HepG2 (cell line): Measurements from ENCODE around the gene NLRC5. TPM values are rescaled to one million over a fixed set of nuclear protein-coding genes. Genes with fewer than 3 reads are reported as not detected.
A peak's percentile ranks its signal among the peaks of the same experiment; 100 is the strongest.

Experiments used
- CREB1 ChIP-seq, 2 experiments: fragments of 450-650 bp in 1 of 2; IDR thresholded peaks; 2 replicates each; pipeline ENCODE4 v1.6.1; 2016 to 2017; ENCODE audit warnings: control low read depth in 1 of 2, mild to moderate bottlenecking in 1 of 2, missing compliant biosample characterization in 1 of 2, missing genetic modification characterization in 1 of 2
- EP300 ChIP-seq, 3 experiments: sonication (generic) in 1 of 3; formaldehyde crosslinking in 1 of 3; IDR thresholded peaks; 2 replicates each; pipeline versions ENCODE4 v1.5.1 to v1.6.1; 2011 to 2020; ENCODE audit warnings: low read depth in 2 of 3, low read length in 2 of 3, borderline replicate concordance in 1 of 3, improper control_type of control experiment in 1 of 3, mild to moderate bottlenecking in 1 of 3, missing genetic modification reagents in 1 of 3, moderate library complexity in 1 of 3
- GPBP1L1 ChIP-seq: sonication (generic); formaldehyde crosslinking; IDR thresholded peaks from 2 replicates; pipeline ENCODE4 v1.5.0; 2020; ENCODE audit warnings: mild to moderate bottlenecking, missing genetic modification reagents
- JUNB ChIP-seq: sonication (generic); formaldehyde crosslinking; IDR thresholded peaks from 2 replicates; pipeline ENCODE4 v1.8.0; 2022; ENCODE audit warnings: missing genetic modification reagents, mild to moderate bottlenecking, borderline replicate concordance
- NRL ChIP-seq: sonication (generic); formaldehyde crosslinking; IDR thresholded peaks from 2 replicates; pipeline ENCODE4 v1.5.0; 2020; ENCODE audit warnings: missing genetic modification reagents, mild to moderate bottlenecking, moderate library complexity, borderline replicate concordance
- PRDM15 ChIP-seq: sonication (generic); formaldehyde crosslinking; IDR thresholded peaks from 2 replicates; pipeline ENCODE4 v1.4.0; 2020; ENCODE audit warnings: missing genetic modification reagents
- RXRA ChIP-seq: sonication (generic); formaldehyde crosslinking; IDR thresholded peaks from 2 replicates; pipeline ENCODE4 v1.5.1; 2020; ENCODE audit warnings: missing genetic modification reagents
- SRSF9 ChIP-seq: fragments of 200-400 bp; formaldehyde crosslinking; IDR thresholded peaks from 2 replicates; pipeline ENCODE4 v1.6.1; 2018; ENCODE audit warnings: borderline replicate concordance, mild to moderate bottlenecking, low read depth, low read length; ENCODE audit not compliant: insufficient read depth, poor library complexity, severe bottlenecking
- ZBTB8A ChIP-seq: sonication (generic); formaldehyde crosslinking; IDR thresholded peaks from 2 replicates; pipeline ENCODE4 v1.4.0; 2020; ENCODE audit warnings: mild to moderate bottlenecking, low read depth, missing genetic modification reagents, borderline replicate concordance
- ZFP90 ChIP-seq: sonication (generic); formaldehyde crosslinking; IDR thresholded peaks from 2 replicates; pipeline ENCODE4 v1.8.0; 2022; ENCODE audit warnings: missing genetic modification reagents, mild to moderate bottlenecking, inconsistent platforms, borderline replicate concordance
- ZNF335 ChIP-seq: sonication (generic); formaldehyde crosslinking; IDR thresholded peaks from 2 replicates; pipeline ENCODE4 v1.4.0; 2020; ENCODE audit warnings: missing genetic modification reagents
- ZNF354B ChIP-seq: sonication (generic); formaldehyde crosslinking; IDR thresholded peaks from 2 replicates; pipeline ENCODE4 v1.8.0; 2022; ENCODE audit warnings: mild to moderate bottlenecking, missing genetic modification reagents
- ZNF549 ChIP-seq: sonication (generic); formaldehyde crosslinking; IDR thresholded peaks from 2 replicates; pipeline ENCODE4 v1.5.0; 2020; ENCODE audit warnings: missing genetic modification reagents
- ZNF556 ChIP-seq: sonication (generic); formaldehyde crosslinking; IDR thresholded peaks from 2 replicates; pipeline ENCODE4 v1.4.0; 2020; ENCODE audit warnings: mild to moderate bottlenecking, missing genetic modification reagents, borderline replicate concordance
- ZNF615 ChIP-seq: sonication (generic); formaldehyde crosslinking; IDR thresholded peaks from 2 replicates; pipeline ENCODE4 v1.5.0; 2020; ENCODE audit warnings: mild to moderate bottlenecking, missing genetic modification reagents, borderline replicate concordance
- ZNF644 ChIP-seq: IDR thresholded peaks from 2 replicates; pipeline ENCODE4 v1.6.1; 2016; ENCODE audit warnings: low read depth
- polyA plus RNA-seq, 8 experiments: library from polyadenylated mRNA; depleted of rRNA in 3 of 8; stranded (reverse) in 7 of 8; unstranded in 1 of 8; fragments of >200 nt; fragmentation: Illumina TruSeq in 4 of 8; extraction: Trizol in 4 of 8; gene quantifications; 2 replicates each; pipeline versions ENCODE4 v1.2.1 to v1.2.3, GENCODE V29; 2011 to 2016; ENCODE audit warnings: low read depth in 4 of 8, missing spikeins in 1 of 8, mixed read lengths in 1 of 8; ENCODE audit not compliant: insufficient read depth in 1 of 8
- total RNA-seq, 5 experiments: library from RNA; depleted of rRNA; stranded (reverse); fragments of >200 nt; fragmentation: Illumina TruSeq; extraction: Trizol; gene quantifications; 2 replicates each; pipeline ENCODE4 v1.2.3, GENCODE V29; 2016; ENCODE audit warnings: low read depth in 1 of 5
- TF ChIP-seq, protein P1 (sequence below): sonication (generic); formaldehyde crosslinking; IDR thresholded peaks from 2 replicates; pipeline ENCODE4 v1.5.0; 2020; ENCODE audit warnings: missing genetic modification reagents
- TF ChIP-seq, protein P2 (sequence below): sonication (generic); formaldehyde crosslinking; IDR thresholded peaks from 2 replicates; pipeline ENCODE4 v1.4.0; 2020; ENCODE audit warnings: missing genetic modification reagents
- TF ChIP-seq, protein P3 (sequence below): sonication (generic); formaldehyde crosslinking; IDR thresholded peaks from 2 replicates; pipeline ENCODE4 v1.4.0; 2020; ENCODE audit warnings: mild to moderate bottlenecking, missing genetic modification reagents
- TF ChIP-seq, protein P4 (sequence below): fragments of 450-650 bp; IDR thresholded peaks from 2 replicates; pipeline ENCODE4 v1.6.1; 2016

The NLRC5 gene
- total and polyA plus RNA-seq, 2 of the 13 experiments (the other 11 are each of a cell fraction or from before 2014, with no cell fraction given): 6.3 to 12.7 TPM

DNA sequence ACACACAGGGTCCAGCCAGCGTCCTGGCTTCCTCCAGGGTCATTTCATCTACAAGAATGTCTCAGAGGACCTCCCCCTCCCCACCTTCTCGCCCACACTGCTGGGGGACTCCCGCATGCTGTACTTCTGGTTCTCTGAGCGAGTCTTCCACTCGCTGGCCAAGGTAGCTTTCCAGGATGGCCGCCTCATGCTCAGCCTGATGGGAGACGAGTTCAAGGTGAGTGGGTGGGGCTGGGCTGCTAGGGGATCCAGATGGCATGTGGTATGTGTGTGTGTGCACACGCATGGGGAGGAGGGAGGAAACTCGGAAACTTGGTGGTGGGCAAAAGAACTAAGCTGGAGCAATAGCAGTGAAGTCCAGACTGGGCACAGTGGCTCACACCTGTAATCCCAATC is 16.1 kb upstream of the NLRC5 start (continued):
- no peak for TF ChIP-seq PRDM15 (CRISPR knock-in tag)
- no peak for TF ChIP-seq ZFP90
- no peak for TF ChIP-seq EP300 (IDR thresholded peaks at IDR 0.05; ENCODE audit: low read depth in 2 of 2, low read length in 2 of 2)
- TF ChIP-seq EP300 (CRISPR knock-in tag; IDR thresholded peaks at IDR 0.05; ENCODE audit: borderline replicate concordance): 0 out of 2 replicates have a peak, but pooled peaks have one; percentile 11
- TF ChIP-seq, protein P1, sequence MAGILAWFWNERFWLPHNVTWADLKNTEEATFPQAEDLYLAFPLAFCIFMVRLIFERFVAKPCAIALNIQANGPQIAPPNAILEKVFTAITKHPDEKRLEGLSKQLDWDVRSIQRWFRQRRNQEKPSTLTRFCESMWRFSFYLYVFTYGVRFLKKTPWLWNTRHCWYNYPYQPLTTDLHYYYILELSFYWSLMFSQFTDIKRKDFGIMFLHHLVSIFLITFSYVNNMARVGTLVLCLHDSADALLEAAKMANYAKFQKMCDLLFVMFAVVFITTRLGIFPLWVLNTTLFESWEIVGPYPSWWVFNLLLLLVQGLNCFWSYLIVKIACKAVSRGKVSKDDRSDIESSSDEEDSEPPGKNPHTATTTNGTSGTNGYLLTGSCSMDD (CRISPR knock-in tag): no peak
- TF ChIP-seq JUNB (CRISPR knock-in tag): no peak
- peak; percentile 33; the same call in 1 of the 2 replicates for TF ChIP-seq ZNF556 (CRISPR knock-in tag)
- TF ChIP-seq SRSF9: no peak
- TF ChIP-seq, protein P2, sequence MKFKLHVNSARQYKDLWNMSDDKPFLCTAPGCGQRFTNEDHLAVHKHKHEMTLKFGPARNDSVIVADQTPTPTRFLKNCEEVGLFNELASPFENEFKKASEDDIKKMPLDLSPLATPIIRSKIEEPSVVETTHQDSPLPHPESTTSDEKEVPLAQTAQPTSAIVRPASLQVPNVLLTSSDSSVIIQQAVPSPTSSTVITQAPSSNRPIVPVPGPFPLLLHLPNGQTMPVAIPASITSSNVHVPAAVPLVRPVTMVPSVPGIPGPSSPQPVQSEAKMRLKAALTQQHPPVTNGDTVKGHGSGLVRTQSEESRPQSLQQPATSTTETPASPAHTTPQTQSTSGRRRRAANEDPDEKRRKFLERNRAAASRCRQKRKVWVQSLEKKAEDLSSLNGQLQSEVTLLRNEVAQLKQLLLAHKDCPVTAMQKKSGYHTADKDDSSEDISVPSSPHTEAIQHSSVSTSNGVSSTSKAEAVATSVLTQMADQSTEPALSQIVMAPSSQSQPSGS (CRISPR knock-in tag): no peak
- TF ChIP-seq, protein P3, sequence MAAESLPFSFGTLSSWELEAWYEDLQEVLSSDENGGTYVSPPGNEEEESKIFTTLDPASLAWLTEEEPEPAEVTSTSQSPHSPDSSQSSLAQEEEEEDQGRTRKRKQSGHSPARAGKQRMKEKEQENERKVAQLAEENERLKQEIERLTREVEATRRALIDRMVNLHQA (CRISPR knock-in tag): no peak
- TF ChIP-seq ZNF354B (CRISPR knock-in tag): no peak
- peak; percentile 61; the same call in 1 of the 2 replicates for TF ChIP-seq ZNF644 (CRISPR knock-in tag)
- TF ChIP-seq, protein P4, sequence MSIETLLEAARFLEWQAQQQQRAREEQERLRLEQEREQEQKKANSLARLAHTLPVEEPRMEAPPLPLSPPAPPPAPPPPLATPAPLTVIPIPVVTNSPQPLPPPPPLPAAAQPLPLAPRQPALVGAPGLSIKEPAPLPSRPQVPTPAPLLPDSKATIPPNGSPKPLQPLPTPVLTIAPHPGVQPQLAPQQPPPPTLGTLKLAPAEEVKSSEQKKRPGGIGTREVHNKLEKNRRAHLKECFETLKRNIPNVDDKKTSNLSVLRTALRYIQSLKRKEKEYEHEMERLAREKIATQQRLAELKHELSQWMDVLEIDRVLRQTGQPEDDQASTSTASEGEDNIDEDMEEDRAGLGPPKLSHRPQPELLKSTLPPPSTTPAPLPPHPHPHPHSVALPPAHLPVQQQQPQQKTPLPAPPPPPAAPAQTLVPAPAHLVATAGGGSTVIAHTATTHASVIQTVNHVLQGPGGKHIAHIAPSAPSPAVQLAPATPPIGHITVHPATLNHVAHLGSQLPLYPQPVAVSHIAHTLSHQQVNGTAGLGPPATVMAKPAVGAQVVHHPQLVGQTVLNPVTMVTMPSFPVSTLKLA: 0 out of 2 replicates have a peak, but pooled peaks have one; percentile 10
- TF ChIP-seq RXRA (CRISPR knock-in tag): peak; percentile 72; the same call in 1 of the 2 replicates
- no peak for TF ChIP-seq ZNF615 (CRISPR knock-in tag)
- no peak for TF ChIP-seq NRL (CRISPR knock-in tag)
- no peak for TF ChIP-seq CREB1 (IDR thresholded peaks at IDR 0.05)
- no peak for TF ChIP-seq CREB1 (CRISPR knock-in tag; IDR thresholded peaks at IDR 0.05)
- no peak for TF ChIP-seq GPBP1L1 (CRISPR knock-in tag)
- TF ChIP-seq ZNF335 (CRISPR knock-in tag): no peak
- no peak for TF ChIP-seq ZNF549 (CRISPR knock-in tag)
- no peak for TF ChIP-seq ZBTB8A
